NOMO-1 treated with DMSO at 0.1 percent for 48 hours (cell line): Measurements from ENCODE around the gene GPER1.
"Not testable (repeated sequence)": the region's sequence is repeated elsewhere in the genome, so short reads cannot be mapped to it uniquely, and the experiment has no call there.

Experiments used
- DNase-seq: peaks from one replicate; lab custom pipeline; 2025; ENCODE audit not compliant: unreplicated experiment; lab: John Stamatoyannopoulos, UW

Gene GPER1

GRCh38 chr7:1116383-1117008 lies 28.6 kb downstream of the GPER1 start:
- not testable (repeated sequence) for DNase-seq

- DNase-seq, result no peak
These were observed 29.5 kb downstream of the GPER1 start for GRCh38 chr7:1117321-1117928.

GRCh38 chr7:1119201-1119600 lies 31.3 kb downstream of the GPER1 start:
- DNase-seq, result no peak

- DNase-seq, result no peak
These were observed 32.9 kb downstream of the GPER1 start for GRCh38 chr7:1120791-1121190.

- no peak for DNase-seq
These were observed 33.6 kb downstream of the GPER1 start for GRCh38 chr7:1121476-1121875.

- no peak for DNase-seq
These were observed 34.2 kb downstream of the GPER1 start for GRCh38 chr7:1121886-1122831.

- no peak for DNase-seq
These were observed 35.1 kb downstream of the GPER1 start for GRCh38 chr7:1122832-1123501.

GRCh38 chr7:1123715-1124114 lies 35.8 kb downstream of the GPER1 start:
- DNase-seq, result no peak

- no peak for DNase-seq
These were observed 36.3 kb downstream of the GPER1 start for GRCh38 chr7:1124164-1124563.

- DNase-seq, result no peak
These were observed 37.1 kb downstream of the GPER1 start for GRCh38 chr7:1124816-1125602.

- DNase-seq, result no peak
These were observed 37.7 kb downstream of the GPER1 start for GRCh38 chr7:1125603-1125969.

- no peak for DNase-seq
These were observed 39.1 kb downstream of the GPER1 start for GRCh38 chr7:1127001-1127400.

- DNase-seq, result no peak
These were observed 41.5 kb downstream of the GPER1 start for GRCh38 chr7:1129431-1129830.

- no peak for DNase-seq
These were observed 42.4 kb downstream of the GPER1 start for GRCh38 chr7:1130021-1130990.

- DNase-seq, result no peak
These were observed 43.8 kb downstream of the GPER1 start for GRCh38 chr7:1131471-1132265.

GRCh38 chr7:1134951-1135350 lies 47.0 kb downstream of the GPER1 start:
- no peak for DNase-seq

GRCh38 chr7:1136841-1137516 lies 49.1 kb downstream of the GPER1 start:
- peak; percentile 29 for DNase-seq

- DNase-seq, result no peak
These were observed 49.7 kb downstream of the GPER1 start for GRCh38 chr7:1137517-1138167.
